GM13977 (cell line): ENCODE measurements around the gene CDPF1.

Experiments used
- DNase-seq: peaks from one replicate; pipeline ENCODE4 v3.0.0; 2012; ENCODE audit warnings: low spot score
- CTCF ChIP-seq: IDR thresholded peaks from 2 replicates; pipeline ENCODE4 v1.5.1; 2012; ENCODE audit warnings: mild to moderate bottlenecking, control low read depth; ENCODE audit not compliant: insufficient read depth; ENCODE audit errors: extremely low read depth, missing control alignments
- in situ Hi-C: fragments of 300-500 bp; cut with MboI; formaldehyde crosslinking; loops from one replicate; pipeline ENCODE4 v1.12.0; 2022; ENCODE audit warnings: low sequenced_read_pairs, low pct_unique_long_range_greater_than_20kb, mixed read lengths, inconsistent platforms; ENCODE audit not compliant: unreplicated experiment

The CDPF1 gene

GRCh38 chr22:46245511-46245910 is 4.6 kb downstream of the CDPF1 start:
- DNase-seq = no peak
- TF ChIP-seq CTCF = no peak
- in situ Hi-C loops = no loop called here

GRCh38 chr22:46244771-46245170 is 5.3 kb downstream of the CDPF1 start:
- DNase-seq = no peak
- in situ Hi-C loops = no loop called here

GRCh38 chr22:46242076-46242475 is 8.0 kb downstream of the CDPF1 start:
- no peak for TF ChIP-seq CTCF
- in situ Hi-C loops = no loop called here

More at GRCh38 chr22:46244771-46245170, 5.3 kb downstream of the CDPF1 start:
- no peak for TF ChIP-seq CTCF

GRCh38 chr22:46241396-46242007 is 8.6 kb downstream of the CDPF1 start:
- DNase-seq = no peak
- TF ChIP-seq CTCF = no peak
- in situ Hi-C loops = no loop called here

More at GRCh38 chr22:46242076-46242475, 8.0 kb downstream of the CDPF1 start:
- no peak for DNase-seq

- in situ Hi-C loops = no loop called here
- DNase-seq = no peak
- TF ChIP-seq CTCF = no peak
Measured at GRCh38 chr22:46240907-46241306, 9.2 kb downstream of the CDPF1 start.

- in situ Hi-C loops = no loop called here
Measured at GRCh38 chr22:46240506-46240905, 9.6 kb downstream of the CDPF1 start.

More at GRCh38 chr22:46240506-46240905, 9.6 kb downstream of the CDPF1 start:
- DNase-seq = no peak
- no peak for TF ChIP-seq CTCF
